ENCODE data around the gene RNLS. TPM values are rescaled to one million over a fixed set of nuclear protein-coding genes. Genes with fewer than 3 reads are reported as not detected.

Gene RNLS
- total and polyA plus RNA-seq, 5 experiments from 2014 or later, result 2.2 to 3.8 (median 3.1) TPM

DNA sequence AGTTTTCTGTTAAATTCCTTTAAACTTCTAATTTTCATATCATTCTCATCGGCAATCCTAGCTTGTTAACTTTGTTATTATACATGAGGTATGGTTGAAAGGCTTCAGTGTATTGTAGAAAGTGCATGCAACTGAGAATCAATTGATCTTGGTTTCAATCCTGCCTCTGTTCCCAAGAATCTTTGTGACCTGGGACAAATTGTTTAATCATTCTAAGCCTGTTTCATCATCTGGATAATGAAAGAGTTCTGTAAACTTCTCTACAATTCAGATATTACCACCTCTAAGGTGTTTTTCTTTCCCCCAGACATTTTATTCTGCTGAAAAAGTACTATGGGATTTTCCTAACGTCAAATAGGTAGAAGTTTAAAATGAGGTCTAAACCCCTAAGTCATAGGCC, 179.0 kb downstream of the RNLS start:
- peaks cover 0 to 12% (median 3%) of the 10 kb centered on the region in 9 donors for H3K9me3 Mint-ChIP-seq
- peaks cover 2 to 7% (median 4%) of the 10 kb centered on the region in 4 donors for H3K4me1 Mint-ChIP-seq

DNA sequence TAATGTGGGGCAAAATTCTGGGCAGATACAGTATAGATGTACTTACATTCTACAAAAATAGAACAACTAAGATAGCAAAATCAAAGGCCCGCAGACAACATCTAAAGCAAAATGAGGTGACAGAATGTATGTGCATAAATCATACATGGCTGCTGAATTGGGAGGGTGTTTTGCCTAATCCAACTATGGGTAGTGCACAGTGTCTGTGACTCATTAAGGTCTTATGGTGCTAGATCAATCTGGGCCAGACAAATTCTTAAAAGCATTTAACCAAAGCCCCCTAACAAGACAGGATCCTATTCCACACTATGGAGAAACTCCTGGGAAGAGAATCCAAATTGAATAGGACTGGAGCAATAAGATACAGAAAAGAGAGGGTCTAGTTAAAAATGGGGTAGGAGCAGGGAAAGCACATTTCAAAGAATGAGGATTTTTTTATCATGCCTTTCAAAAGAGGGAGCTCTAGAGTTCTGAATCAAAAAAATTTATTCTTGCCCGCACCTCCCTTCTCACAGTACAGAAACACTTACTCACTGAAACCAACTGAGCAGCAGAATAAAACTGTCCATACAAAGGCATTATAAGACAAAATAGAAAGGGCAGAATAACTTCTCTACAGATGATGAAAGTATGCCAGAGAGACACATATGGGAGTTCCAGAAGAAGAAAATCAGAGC, 181.3 kb downstream of the RNLS start:
- H3K9me3 Mint-ChIP-seq, result peaks cover 6 to 31% (median 17%) of the 10 kb centered on the region in 9 donors
- ATAC-seq (no peak), DNase-seq (no peak)
- POLR2A ChIA-PET, result no interaction called here
- no peak overlapping the region for H3K27ac Mint-ChIP-seq
- peaks cover 2 to 7% (median 2%) of the 10 kb centered on the region in 4 donors for H3K4me1 Mint-ChIP-seq
- no peak overlapping the region for H3K4me3 Mint-ChIP-seq
- H3K27me3 Mint-ChIP-seq, result no peaks in the 10 kb centered on the region
- H3K36me3 Mint-ChIP-seq, result peaks cover 0 to 31% (median 24%) of the 10 kb centered on the region in 3 donors

More for the DNA sequence above, 179.0 kb downstream of the RNLS start:
- POLR2A ChIA-PET, result no interaction called here
- no peak for ATAC-seq
- DNase-seq, result no peak
- Mint-ChIP-seq H3K27me3 (no peaks in the 10 kb centered on the region), H3K36me3 (peaks cover 0 to 15% (median 12%) of the 10 kb centered on the region in 3 donors), H3K27ac (no peak overlapping the region), H3K4me3 (no peak overlapping the region)

DNA sequence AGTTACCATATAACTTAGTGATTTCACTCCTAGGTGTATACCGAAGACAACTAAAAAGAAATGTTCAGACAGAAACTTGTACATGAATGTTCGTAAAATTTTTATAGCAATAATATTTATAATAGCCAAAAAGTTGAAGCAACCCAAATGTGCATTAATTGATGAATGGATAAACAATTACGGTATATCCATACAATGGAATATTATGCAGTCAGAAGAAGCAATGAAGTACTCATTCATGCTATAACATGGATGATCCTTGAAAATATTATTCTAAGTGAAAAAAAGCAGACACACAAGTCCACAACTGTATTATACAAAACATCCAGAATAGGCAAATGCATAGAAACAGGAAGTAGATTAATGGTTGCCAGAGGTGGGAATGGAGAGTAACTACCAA, 183.9 kb downstream of the RNLS start:
- Mint-ChIP-seq H3K36me3 (peaks cover 0 to 42% (median 28%) of the 10 kb centered on the region in 3 donors), H3K9me3 (peaks cover 9 to 50% (median 27%) of the 10 kb centered on the region in 9 donors), H3K27me3 (no peaks in the 10 kb centered on the region), H3K4me1 (peaks cover 2 to 7% (median 2%) of the 10 kb centered on the region in 4 donors), H3K4me3 (no peak overlapping the region), H3K27ac (no peak overlapping the region)
- ATAC-seq (no peak), DNase-seq (no peak)
- POLR2A ChIA-PET, result no interaction called here

DNA sequence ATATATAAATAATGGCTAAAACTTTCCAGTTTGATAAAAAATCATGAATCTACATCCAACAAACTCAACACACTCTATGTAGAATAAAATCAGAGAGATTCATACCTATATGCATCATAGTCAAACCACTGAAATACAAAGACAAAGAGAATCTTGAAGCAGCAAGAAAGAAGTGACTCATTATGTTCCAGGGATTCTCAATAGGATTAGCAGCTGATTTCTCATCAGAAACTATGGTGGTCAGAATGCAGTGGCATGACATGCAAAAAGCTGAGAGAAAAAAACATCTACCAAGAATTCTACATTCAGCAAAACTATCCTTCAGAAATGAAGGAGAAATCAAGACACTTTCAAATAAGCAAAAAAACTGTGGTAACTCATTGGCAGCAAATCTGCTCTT, 187.4 kb downstream of the RNLS start:
- H3K27ac Mint-ChIP-seq, result no peak overlapping the region
- no peak overlapping the region for H3K4me3 Mint-ChIP-seq
- no peaks in the 10 kb centered on the region for H3K27me3 Mint-ChIP-seq
- H3K9me3 Mint-ChIP-seq, result peaks cover 9 to 50% (median 30%) of the 10 kb centered on the region in 9 donors
- DNase-seq, result no peak
- peaks cover 0 to 45% (median 31%) of the 10 kb centered on the region in 3 donors for H3K36me3 Mint-ChIP-seq
- POLR2A ChIA-PET, result no interaction called here
- no peak for ATAC-seq
- H3K4me1 Mint-ChIP-seq, result peaks cover 8 to 14% (median 14%) of the 10 kb centered on the region in 4 donors

DNA sequence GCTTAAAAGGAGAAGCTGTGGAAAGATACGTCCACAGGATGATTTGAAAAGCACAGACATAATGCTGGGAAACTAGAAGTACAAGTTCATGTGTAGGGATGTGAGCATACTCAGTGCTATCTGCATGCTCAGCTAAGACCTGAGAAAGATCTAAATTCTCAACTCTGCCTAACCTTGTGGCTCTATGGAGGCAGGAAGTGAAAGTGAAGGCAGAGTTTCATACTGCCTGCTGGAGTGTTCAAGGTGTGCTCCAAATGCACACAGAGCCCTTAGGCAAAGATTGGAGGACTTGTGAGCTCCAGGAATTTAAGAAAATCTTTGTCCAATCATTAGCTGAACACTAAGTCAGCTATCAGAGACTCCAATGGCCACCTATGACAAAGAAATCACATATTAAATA, 190.9 kb downstream of the RNLS start:
- DNase-seq (peak in 3 of 10 donors; percentile 23 to 57 (median 32)), ATAC-seq (peak; percentile 78 to 85)
- Mint-ChIP-seq H3K9me3 (peaks cover 0 to 24% (median 14%) of the 10 kb centered on the region in 9 donors), H3K4me3 (peak overlapping the region; percentile 8 to 71 (median 46)), H3K27me3 (no peaks in the 10 kb centered on the region), H3K4me1 (peaks cover 11 to 19% (median 16%) of the 10 kb centered on the region in 4 donors), H3K27ac (peak overlapping the region in 9 of 10 donors; percentile 66 to 95 (median 88)), H3K36me3 (peaks cover 0 to 25% (median 16%) of the 10 kb centered on the region in 3 donors)
- POLR2A ChIA-PET, result interaction anchor here (2.2 kb wide), 1 partner anchor 529 kb away, joined by 17 read pairs; the partner anchor contains the start of genes KLLN and PTEN

DNA sequence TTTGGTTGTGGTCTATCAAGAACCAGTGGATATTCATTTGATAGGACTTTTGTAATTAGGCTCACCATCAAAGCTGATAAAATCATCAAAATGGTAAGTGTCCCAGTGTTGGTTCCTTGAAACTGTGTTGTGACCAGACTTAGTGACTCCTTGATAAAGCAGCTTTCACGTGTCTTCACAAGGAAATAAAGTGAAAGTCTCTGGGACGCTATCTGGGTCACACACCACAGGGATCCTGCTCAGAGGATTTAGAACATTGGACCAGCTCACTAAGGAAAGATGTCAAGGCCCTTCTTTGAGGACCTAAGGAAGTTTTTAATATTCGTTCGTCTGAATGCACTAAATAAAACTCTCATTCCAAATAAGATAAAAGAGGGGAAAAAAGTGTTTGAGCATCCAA, 193.1 kb downstream of the RNLS start:
- Mint-ChIP-seq H3K9me3 (peaks cover 0 to 5% (median under 1%) of the 10 kb centered on the region in 9 donors), H3K4me1 (peaks cover 14 to 21% (median 19%) of the 10 kb centered on the region in 4 donors), H3K27ac (peak overlapping the region in 2 of 10 donors; percentile 14 to 37), H3K36me3 (peaks cover 0 to 3% (median 3%) of the 10 kb centered on the region in 3 donors), H3K27me3 (no peaks in the 10 kb centered on the region), H3K4me3 (no peak overlapping the region)
- POLR2A ChIA-PET, result interaction anchor here (9.0 kb wide), 1 partner anchor 528 kb away, joined by 163 read pairs; the partner anchor contains the start of genes KLLN and PTEN
- ATAC-seq (no peak), DNase-seq (no peak)

DNA sequence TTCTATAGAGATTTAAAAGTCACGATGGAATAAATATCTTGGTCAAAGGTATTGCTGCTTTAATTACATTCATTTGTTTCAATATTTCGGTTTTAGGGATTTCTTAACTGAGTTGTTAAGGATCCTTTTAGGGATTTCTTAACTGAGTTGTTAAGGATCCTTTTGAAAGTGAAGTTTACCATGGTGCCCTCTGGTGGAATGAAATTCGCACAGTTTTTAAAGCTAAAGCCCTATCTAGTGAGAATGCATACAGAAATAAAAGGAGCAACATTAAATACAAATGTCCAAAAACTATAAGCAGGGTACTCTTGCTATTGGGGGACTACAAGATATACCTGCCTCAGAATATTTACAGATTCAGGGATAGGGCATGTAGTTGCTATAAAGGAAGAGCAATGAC, 193.7 kb downstream of the RNLS start:
- Mint-ChIP-seq H3K27me3 (no peaks in the 10 kb centered on the region), H3K4me1 (peaks cover 16 to 26% (median 22%) of the 10 kb centered on the region in 4 donors), H3K27ac (peak overlapping the region in 3 of 10 donors; percentile 14 to 22 (median 21)), H3K4me3 (peak overlapping the region in 4 of 10 donors; percentile 1 to 22 (median 16)), H3K9me3 (peaks cover 0 to 5% (median 0%) of the 10 kb centered on the region in 9 donors), H3K36me3 (peaks cover 0 to 3% (median 3%) of the 10 kb centered on the region in 3 donors)
- DNase-seq (peak in 8 of 10 donors; percentile 15 to 68 (median 45)), ATAC-seq (no peak)
- POLR2A ChIA-PET, result interaction anchor here (9.0 kb wide), 1 partner anchor 527 kb away, joined by 163 read pairs; the partner anchor contains the start of genes KLLN and PTEN

DNA sequence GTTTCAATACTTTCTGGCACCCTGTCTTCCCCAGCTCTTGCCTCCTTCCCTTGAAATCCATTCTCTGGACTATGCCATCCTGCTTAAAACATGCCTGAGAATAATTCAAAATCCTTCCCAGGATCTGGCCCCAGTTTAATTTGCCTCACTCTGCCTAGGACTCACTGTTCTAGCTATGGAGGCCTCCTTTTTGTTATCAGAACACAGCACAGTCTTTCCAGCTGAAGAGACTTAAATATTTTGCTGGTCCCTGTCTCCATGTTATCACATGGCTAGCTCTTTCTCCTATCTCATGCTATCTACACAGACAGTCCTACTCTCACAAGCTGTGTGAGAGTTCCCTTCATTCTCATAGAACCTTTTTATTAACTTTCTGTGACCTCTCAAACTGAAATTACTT, 194.8 kb downstream of the RNLS start:
- H3K4me3 Mint-ChIP-seq, result no peak overlapping the region
- DNase-seq (no peak), ATAC-seq (no peak)
- peaks cover 16 to 33% (median 26%) of the 10 kb centered on the region in 4 donors for H3K4me1 Mint-ChIP-seq
- POLR2A ChIA-PET, result interaction anchor here (1.0 to 9.0 kb wide), 2 partner anchors 274 to 526 kb away, joined by 3 to 163 read pairs; partner anchors contain the start of genes KLLN and PTEN
- H3K9me3 Mint-ChIP-seq, result peaks cover 0 to 2% (median 0%) of the 10 kb centered on the region in 9 donors
- no peak overlapping the region for H3K27ac Mint-ChIP-seq
- no peaks in the 10 kb centered on the region for H3K27me3 Mint-ChIP-seq
- H3K36me3 Mint-ChIP-seq, result peaks cover 0 to 3% (median under 1%) of the 10 kb centered on the region in 3 donors

DNA sequence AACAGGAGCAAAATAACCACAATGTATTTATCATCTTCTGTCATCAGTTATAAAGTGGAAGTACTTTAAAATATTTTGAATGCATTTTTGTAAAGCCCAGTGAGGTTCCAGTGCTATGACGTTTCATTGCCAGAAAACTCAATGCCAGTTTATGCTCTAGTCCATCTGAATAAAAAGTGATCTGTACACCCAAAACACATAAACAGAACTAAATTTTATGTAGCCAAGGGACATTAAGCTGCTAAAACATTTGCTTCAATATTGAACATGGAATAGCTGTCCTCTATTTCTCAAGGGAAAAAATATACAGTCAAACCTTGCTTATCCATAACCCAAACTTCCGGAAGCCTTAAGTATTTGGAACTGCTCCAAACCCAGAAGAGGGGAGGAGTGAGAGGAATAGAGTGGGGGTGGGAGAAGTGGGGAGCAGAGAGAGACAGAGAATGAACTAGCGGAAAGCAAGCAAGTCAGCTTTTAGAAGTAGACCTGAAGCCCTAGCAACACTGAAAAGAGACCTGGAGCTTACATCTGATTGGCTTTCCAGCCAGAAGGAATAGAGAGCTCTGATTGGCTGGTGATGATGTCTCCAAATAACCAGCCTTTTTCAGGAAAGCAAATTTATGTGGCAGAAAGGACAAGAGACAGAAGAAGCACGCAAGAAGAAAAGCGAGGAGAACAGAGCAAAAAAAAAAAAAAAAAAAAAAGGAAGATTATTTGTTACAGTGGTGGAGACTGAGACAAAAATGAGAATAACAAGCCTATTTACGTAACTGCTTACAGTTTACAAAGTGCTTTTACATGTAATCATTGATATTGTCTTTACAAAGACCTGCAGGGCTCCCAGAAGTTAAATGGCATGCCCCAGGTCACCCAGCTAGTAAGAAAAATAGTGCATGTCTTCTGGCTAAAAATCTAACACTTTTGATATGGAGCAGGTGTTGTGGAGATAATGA, 196.0 kb downstream of the RNLS start:
- Mint-ChIP-seq H3K9me3 (peaks cover 0 to 5% (median 0%) of the 10 kb centered on the region in 9 donors), H3K27me3 (no peaks in the 10 kb centered on the region), H3K36me3 (peaks cover 0 to 8% (median 0%) of the 10 kb centered on the region in 3 donors), H3K27ac (no peak overlapping the region), H3K4me3 (no peak overlapping the region), H3K4me1 (peaks cover 14 to 31% (median 25%) of the 10 kb centered on the region in 4 donors)
- peak; percentile 40 to 51 for ATAC-seq
- DNase-seq, result peak in 8 of 10 donors; percentile 2 to 65 (median 35)
- POLR2A ChIA-PET, result interaction anchor here (0.6 to 9.0 kb wide), 6 partner anchors 14 to 568 kb away, joined by 3 to 163 read pairs (median 7); partner anchors contain the start of genes ATAD1, KLLN and PTEN

DNA sequence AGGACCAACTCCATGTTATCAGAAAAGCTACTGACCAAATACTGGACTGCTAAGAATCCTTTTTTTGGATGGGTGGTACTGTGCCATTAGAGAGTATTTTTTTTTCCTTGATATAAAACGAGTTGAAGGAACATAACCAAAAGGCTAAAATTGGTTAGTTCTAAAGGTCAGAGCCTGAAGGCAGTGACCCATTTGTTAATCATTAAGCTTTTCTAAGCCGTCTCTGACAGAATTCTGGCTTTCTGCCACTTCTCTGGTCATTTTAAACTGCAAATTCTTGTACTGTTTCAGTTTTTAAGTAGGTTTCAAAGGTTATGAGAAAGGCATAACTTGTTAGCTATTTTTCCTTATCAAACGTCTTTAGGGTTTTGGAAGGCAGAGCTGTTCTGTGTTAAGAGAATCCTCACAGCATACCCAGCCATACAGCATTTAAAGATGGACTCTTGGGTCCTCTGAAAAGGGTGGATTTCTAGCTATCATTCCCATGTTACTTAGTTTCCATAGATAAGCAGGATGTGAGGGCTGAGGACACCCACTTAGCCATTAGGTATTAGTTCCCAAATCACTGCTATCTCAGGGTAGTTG, 196.8 kb downstream of the RNLS start:
- Mint-ChIP-seq H3K4me3 (peak overlapping the region in 1 of 10 donors; percentile 25), H3K27ac (no peak overlapping the region), H3K36me3 (peaks cover 0 to 8% (median 0%) of the 10 kb centered on the region in 3 donors), H3K9me3 (peaks cover 0 to 5% (median 2%) of the 10 kb centered on the region in 9 donors), H3K4me1 (peaks cover 11 to 26% (median 19%) of the 10 kb centered on the region in 4 donors), H3K27me3 (no peaks in the 10 kb centered on the region)
- POLR2A ChIA-PET, result interaction anchor here (0.7 to 9.0 kb wide), 7 partner anchors 10 to 568 kb away, joined by 3 to 163 read pairs (median 4); partner anchors contain the start of genes ATAD1, KLLN and PTEN
- ATAC-seq (peak in 1 of 2 donors; percentile 12), DNase-seq (no peak)

DNA sequence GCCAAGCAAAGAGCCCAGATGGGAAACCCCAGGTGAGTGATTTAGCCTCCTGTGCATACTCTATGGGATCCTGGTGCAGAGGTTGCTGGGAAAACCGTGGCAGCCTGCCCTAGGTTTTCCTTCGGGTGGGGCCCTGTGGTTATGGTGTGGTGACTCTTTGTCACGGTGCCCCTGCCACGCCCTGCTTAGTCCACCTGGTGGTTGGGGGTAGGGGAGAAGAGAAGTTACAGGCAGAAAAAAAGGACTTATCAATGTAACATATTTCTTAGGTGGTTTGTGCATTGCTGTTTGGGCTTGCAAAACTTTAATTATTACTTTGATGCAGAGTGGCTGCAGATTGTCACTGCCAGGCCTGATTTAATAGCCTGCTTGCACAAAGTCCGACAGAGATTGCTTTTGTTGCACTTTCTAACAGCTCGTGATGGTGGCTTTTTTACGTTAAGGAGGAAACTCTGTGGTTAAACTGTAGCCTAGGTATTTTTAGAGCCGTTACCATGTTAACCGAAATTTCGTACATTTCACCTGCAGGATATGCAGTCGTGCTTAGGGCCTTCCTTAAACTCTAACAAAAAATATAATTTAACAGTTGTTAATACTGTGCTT, 197.4 kb downstream of the RNLS start:
- ATAC-seq, result peak; percentile 82 to 89
- Mint-ChIP-seq H3K9me3 (peaks cover 0 to 5% (median 2%) of the 10 kb centered on the region in 9 donors), H3K4me1 (peaks cover 11 to 26% (median 19%) of the 10 kb centered on the region in 4 donors), H3K27ac (no peak overlapping the region), H3K4me3 (peak overlapping the region in 2 of 10 donors; percentile 74 to 89), H3K27me3 (no peaks in the 10 kb centered on the region), H3K36me3 (peaks cover 0 to 8% (median 0%) of the 10 kb centered on the region in 3 donors)
- POLR2A ChIA-PET, result interaction anchor here (0.7 to 9.0 kb wide), 7 partner anchors 9 to 567 kb away, joined by 3 to 163 read pairs (median 4); partner anchors contain the start of genes ATAD1, KLLN and PTEN
- peak; percentile 6 to 84 (median 60) for DNase-seq
